H1 (cell line): Measurements from ENCODE around the gene METTL1. TPM values are rescaled to one million over a fixed set of nuclear protein-coding genes. Genes with fewer than 3 reads are reported as not detected.

Source experiments
- CTCF ChIA-PET: fragments of 300-600 bp; sonication (Branson Sonifier 250); formaldehyde crosslinking; loops from one replicate; lab custom pipeline; 2021; ENCODE audit not compliant: partially characterized antibody; lab: Charles Lee
- POLR2A ChIA-PET: fragments of 300-600 bp; sonication (Branson Sonifier 250); formaldehyde crosslinking; loops from one replicate; lab custom pipeline; 2021; ENCODE audit warnings: inconsistent platforms; ENCODE audit not compliant: partially characterized antibody; lab: Charles Lee
- DNase-seq, 2 experiments: peaks; one replicate each; pipeline versions ENCODE4 v3.0.0 to v3.0.0-alpha.2; 2010 to 2022; ENCODE audit warnings: low spot score in 2 of 2, low read depth in 1 of 2, mixed read lengths in 1 of 2
- FAIRE-seq: peaks from 2 replicates; lab custom pipeline; 2011; peaks lifted over from hg19 to GRCh38; lab: Jason Lieb, UNC
- H2AFZ ChIP-seq: 2 replicates; pipeline ENCODE4 v1.8.1; 2012; ENCODE audit warnings: low read length, inconsistent platforms
- H2AK5ac ChIP-seq: 2 replicates; pipeline ENCODE4 v1.6.1; 2013; ENCODE audit warnings: low read depth, low read length
- H2BK120ac ChIP-seq: replicated peaks from 2 replicates; pipeline ENCODE3; 2013; ENCODE audit warnings: low read depth, low read length, inconsistent platforms
- H2BK12ac ChIP-seq: 2 replicates; pipeline ENCODE4 v1.6.1; 2013; ENCODE audit warnings: low read depth, low read length
- H2BK15ac ChIP-seq: 2 replicates; pipeline ENCODE4 v1.6.1; 2013; ENCODE audit warnings: low read length
- H2BK20ac ChIP-seq: 2 replicates; pipeline ENCODE4 v1.6.1; 2013; ENCODE audit warnings: low read length
- H2BK5ac ChIP-seq: 2 replicates; pipeline ENCODE4 v1.6.1; 2013; ENCODE audit warnings: low read depth, low read length
- H3K14ac ChIP-seq: 2 replicates; pipeline ENCODE4 v1.6.1; 2013; ENCODE audit warnings: inconsistent platforms; ENCODE audit not compliant: insufficient read length
- H3K18ac ChIP-seq: 2 replicates; pipeline ENCODE4 v1.6.1; 2013; ENCODE audit warnings: low read length; ENCODE audit errors: extremely low read depth
- H3K23ac ChIP-seq: 2 replicates; pipeline ENCODE4 v1.6.1; 2013; ENCODE audit warnings: inconsistent platforms; ENCODE audit not compliant: insufficient read length
- H3K23me2 ChIP-seq: 2 replicates; pipeline ENCODE4 v1.6.1; 2013; ENCODE audit warnings: low read depth, low read length
- H3K27ac ChIP-seq: 2 replicates; pipeline ENCODE4 v1.6.1; 2011; ENCODE audit warnings: low read depth, low read length, inconsistent platforms
- H3K27me3 ChIP-seq, 4 experiments: replicated peaks in 1 of 4; 1 replicate in 1 of 4; 2 replicates in 3 of 4; pipeline versions ENCODE4 v1.6.1 to v1.8.1; 2011 to 2013; ENCODE audit warnings: low read length in 3 of 4, mild to moderate bottlenecking in 3 of 4, inconsistent platforms in 2 of 4, mixed read lengths in 2 of 4, moderate library complexity in 1 of 4; ENCODE audit not compliant: control insufficient read depth in 3 of 4, insufficient read depth in 3 of 4; ENCODE audit errors: extremely low read depth in 1 of 4
- H3K36me3 ChIP-seq, 4 experiments: 2 replicates each; pipeline versions ENCODE4 v1.6.1 to v1.8.1; 2011 to 2013; ENCODE audit warnings: mild to moderate bottlenecking in 4 of 4, low read length in 3 of 4, moderate library complexity in 2 of 4, control low read depth in 1 of 4, inconsistent platforms in 1 of 4; ENCODE audit not compliant: insufficient read depth in 4 of 4, control insufficient read depth in 2 of 4
- H3K4ac ChIP-seq: replicated peaks from 2 replicates; pipeline ENCODE3; 2013; ENCODE audit warnings: low read length, low read depth, mixed read lengths, inconsistent platforms; ENCODE audit not compliant: insufficient read length
- H3K4me1 ChIP-seq, 4 experiments: replicated peaks in 1 of 4; 1 replicate in 1 of 4; 2 replicates in 3 of 4; pipeline versions ENCODE4 v1.6.1 to v1.8.1; 2011 to 2013; ENCODE audit warnings: low read length in 3 of 4, inconsistent platforms in 2 of 4, mixed read lengths in 1 of 4; ENCODE audit not compliant: insufficient read depth in 4 of 4, control insufficient read depth in 3 of 4
- H3K4me2 ChIP-seq, 2 experiments: 2 replicates each; pipeline versions ENCODE4 v1.6.1 to v1.8.1; 2011 to 2013; ENCODE audit warnings: low read depth in 2 of 2, low read length in 2 of 2, control low read depth in 1 of 2, inconsistent platforms in 1 of 2, mild to moderate bottlenecking in 1 of 2; ENCODE audit not compliant: insufficient read depth in 1 of 2
- H3K4me3 ChIP-seq, 4 experiments: fragments of 200-600, 300-600 bp in 1 of 4; sonication (generic), shearing (Covaris generic), sonication (Bioruptor Twin) in 1 of 4; 2 replicates each; pipeline versions ENCODE4 v1.5.1 to v1.8.1; 2011 to 2016; ENCODE audit warnings: low read length in 4 of 4, low read depth in 3 of 4, control low read depth in 2 of 4, inconsistent platforms in 2 of 4, mild to moderate bottlenecking in 2 of 4, mixed read lengths in 1 of 4, moderate library complexity in 1 of 4; ENCODE audit not compliant: insufficient read depth in 2 of 4; ENCODE audit errors: extremely low read depth in 1 of 4
- H3K56ac ChIP-seq: replicated peaks from 2 replicates; pipeline ENCODE3; 2013; ENCODE audit warnings: low read depth, mild to moderate bottlenecking, mixed read lengths, low read length, inconsistent platforms; ENCODE audit not compliant: insufficient read length
- H3K79me1 ChIP-seq: 2 replicates; pipeline ENCODE4 v1.6.1; 2013; ENCODE audit warnings: low read depth, low read length, control low read depth
- H3K79me2 ChIP-seq, 2 experiments: 2 replicates each; pipeline versions ENCODE4 v1.6.1 to v1.8.1; 2012 to 2013; ENCODE audit warnings: low read length in 2 of 2, mild to moderate bottlenecking in 2 of 2, inconsistent platforms in 1 of 2; ENCODE audit not compliant: insufficient read depth in 2 of 2, control insufficient read depth in 1 of 2
- H3K9ac ChIP-seq, 4 experiments: replicated peaks in 1 of 4; 1 replicate in 1 of 4; 2 replicates in 3 of 4; pipeline versions ENCODE4 v1.6.1 to v1.8.1; 2011 to 2013; ENCODE audit warnings: low read depth in 3 of 4, low read length in 3 of 4, control low read depth in 2 of 4, mild to moderate bottlenecking in 2 of 4, moderate library complexity in 2 of 4, inconsistent platforms in 1 of 4; ENCODE audit errors: extremely low read depth in 1 of 4
- H3K9me3 ChIP-seq, 2 experiments: 2 replicates each; pipeline versions ENCODE4 v1.6.1 to v1.8.1; 2012 to 2013; ENCODE audit warnings: mild to moderate bottlenecking in 2 of 2, moderate library complexity in 2 of 2, control low read depth in 1 of 2, inconsistent platforms in 1 of 2, low read depth in 1 of 2, low read length in 1 of 2, mixed read lengths in 1 of 2; ENCODE audit not compliant: insufficient read depth in 2 of 2
- H4K20me1 ChIP-seq, 2 experiments: replicated peaks in 1 of 2; 2 replicates each; pipeline versions ENCODE3 to v1.8.1; 2011 to 2013; ENCODE audit warnings: inconsistent platforms in 2 of 2, low read length in 2 of 2, mild to moderate bottlenecking in 1 of 2; ENCODE audit not compliant: insufficient read depth in 2 of 2, control insufficient read depth in 1 of 2
- H4K5ac ChIP-seq: 2 replicates; pipeline ENCODE4 v1.6.1; 2013; ENCODE audit warnings: low read length, low read depth, mixed read lengths, inconsistent platforms; ENCODE audit not compliant: insufficient read length
- H4K8ac ChIP-seq: 2 replicates; pipeline ENCODE4 v1.8.0; 2013; ENCODE audit warnings: mild to moderate bottlenecking, moderate library complexity, low read length, inconsistent platforms; ENCODE audit not compliant: insufficient read depth; ENCODE audit errors: extremely low read depth
- H4K91ac ChIP-seq: replicated peaks from 2 replicates; pipeline ENCODE3; 2013; ENCODE audit warnings: low read length, mixed read lengths, inconsistent platforms; ENCODE audit not compliant: insufficient read length
- BACH1 ChIP-seq: IDR thresholded peaks from 2 replicates; pipeline ENCODE4 v1.6.1; 2012; ENCODE audit warnings: low read length, improper control_type of control experiment
- CEBPB ChIP-seq: IDR thresholded peaks from 2 replicates; pipeline ENCODE4 v1.6.1; 2012; ENCODE audit warnings: low read depth, low read length
- GTF2F1 ChIP-seq: IDR thresholded peaks from 2 replicates; pipeline ENCODE4 v1.6.1; 2012; ENCODE audit warnings: low read depth, low read length, improper control_type of control experiment, borderline replicate concordance
- HDAC2 ChIP-seq, 2 experiments: fragments of 300-600 bp in 1 of 2; sonication (generic) in 1 of 2; IDR thresholded peaks; 2 replicates each; pipeline ENCODE4 v1.6.1; 2011 to 2012; ENCODE audit warnings: low read depth in 2 of 2, low read length in 2 of 2, mild to moderate bottlenecking in 2 of 2, moderate library complexity in 2 of 2, borderline replicate concordance in 1 of 2, inconsistent platforms in 1 of 2
- JUND ChIP-seq: IDR thresholded peaks from 2 replicates; pipeline ENCODE4 v1.6.1; 2011; ENCODE audit warnings: mild to moderate bottlenecking, improper control_type of control experiment, low read length
- KDM4A ChIP-seq: IDR thresholded peaks from one replicate; pipeline ENCODE4 v1.7.1; 2012; ENCODE audit warnings: low read depth, mild to moderate bottlenecking, moderate library complexity, low read length, inconsistent platforms; ENCODE audit not compliant: severe bottlenecking
- NANOG ChIP-seq: IDR thresholded peaks from 2 replicates; pipeline ENCODE4 v1.6.1; 2011; ENCODE audit warnings: low read length, low read depth, mild to moderate bottlenecking, inconsistent platforms; ENCODE audit not compliant: insufficient read depth, poor library complexity, severe bottlenecking
- SRF ChIP-seq: IDR thresholded peaks from 2 replicates; pipeline ENCODE4 v1.6.1; 2011; ENCODE audit warnings: mild to moderate bottlenecking, low read depth, low read length, moderate library complexity
- TEAD4 ChIP-seq: IDR thresholded peaks from 2 replicates; pipeline ENCODE4 v1.6.1; 2012; ENCODE audit warnings: low read depth, low read length, inconsistent platforms, mixed read lengths
- ZNF274 ChIP-seq: IDR thresholded peaks from 2 replicates; pipeline ENCODE4 v1.7.0; 2012; ENCODE audit warnings: low read length, borderline replicate concordance; ENCODE audit errors: extremely low read depth
- WGBS, 2 experiments: shearing (Covaris generic) in 1 of 2; methylation state at CpG; one replicate each; pipeline versions ENCODE4 v1.1.6 to v1.1.7; 2013 to 2015; ENCODE audit warnings: low lambda C conversion rate in 2 of 2, mixed read lengths in 2 of 2, inconsistent platforms in 1 of 2, low coverage in 1 of 2, missing lambda C conversion rate in 1 of 2; ENCODE audit not compliant: insufficient replicate concordance in 2 of 2, insufficient coverage in 1 of 2, insufficient read length in 1 of 2; ENCODE audit errors: extremely low coverage in 1 of 2, missing lambda C conversion rate in 1 of 2; 5-methylcytosine and 5-hydroxymethylcytosine counted together
- polyA plus RNA-seq, 7 experiments: library from polyadenylated mRNA; depleted of rRNA in 3 of 7; stranded (reverse) in 5 of 7; unstranded in 2 of 7; fragments of >200 nt in 5 of 7; fragments of 200-250 nt in 2 of 7; gene quantifications; 1 replicate in 5 of 7; 2 replicates in 1 of 7; 4 replicates in 1 of 7; pipeline versions ENCODE4 v1.2.1 to v1.2.3, GENCODE V29; 2011 to 2013; ENCODE audit warnings: missing spikeins in 2 of 7, mixed read lengths in 2 of 7
- total RNA-seq: library from RNA; stranded (reverse); fragmentation: NEBNext Ultra II Directional; extraction: Animal tissue kit (Norgen Biotek cat#: 25700); gene quantifications from 2 replicates; pipeline ENCODE4 v1.2.1, GENCODE V29; 2021
- TF ChIP-seq, protein P1 (sequence below): IDR thresholded peaks from 2 replicates; pipeline ENCODE4 v1.6.1; 2012; ENCODE audit warnings: inconsistent platforms

METTL1 gene
- total and polyA plus RNA-seq, 2 of the 8 experiments (the other 6 are each of a cell fraction or from before 2014, with no cell fraction given), result 40.5 to 46.0 TPM

DNA sequence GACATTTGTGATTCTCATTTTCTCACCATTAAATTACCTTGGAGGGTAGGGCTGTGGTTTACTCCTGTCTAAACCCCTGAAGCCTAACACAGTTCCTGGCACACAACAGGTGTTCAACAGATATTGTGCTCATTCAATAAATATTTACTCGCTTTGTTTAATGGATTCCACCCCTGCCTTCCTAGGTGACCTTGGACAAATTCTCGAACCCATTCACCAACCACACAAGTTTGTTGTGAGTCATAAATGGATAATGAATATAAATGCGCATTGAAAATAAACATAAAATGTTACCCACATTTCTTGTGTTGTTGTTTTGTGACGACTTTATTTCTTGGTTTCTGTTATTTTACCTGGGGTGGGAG lies 10.3 kb upstream of the METTL1 start:
- WGBS, 2 experiments, result 36% methylated on average over 4 of the region's 4 CpGs; no CpG with 5 or more reads in 1 of the 2 experiments
- Histone ChIP-seq H3K9ac (no peak overlapping the region), H2BK20ac (no peak overlapping the region), H3K23ac (no peak overlapping the region), H3K23me2 (peaks cover 2% of the 10 kb centered on the region; the same call in 1 of the 2 replicates), H4K91ac (no peak overlapping the region), H3K27ac (no peak overlapping the region), H3K9me3 (no peaks in the 10 kb centered on the region), H2BK15ac (no peak overlapping the region), H2AFZ (no peak overlapping the region), H3K27me3 (no peaks in the 10 kb centered on the region), H3K4ac (no peak overlapping the region), H3K4me2 (no peak overlapping the region; a peak in 1 of 4 replicates), H2AK5ac (no peak overlapping the region), H3K14ac (no peak overlapping the region), H3K18ac (no peak overlapping the region), H2BK12ac (no peak overlapping the region), H3K56ac (no peak overlapping the region), H4K20me1 (peaks cover 0 to 2% of the 10 kb centered on the region in 2 experiments), H3K4me3 (peak overlapping the region in 1 of 4 experiments; percentile 99; a peak in 3 of 8 replicates), H4K5ac (no peak overlapping the region), H2BK120ac (no peak overlapping the region), H3K4me1 (no peaks in the 10 kb centered on the region), H3K79me2 (peaks cover 0 to 16% of the 10 kb centered on the region in 2 experiments; a peak in 2 of 4 replicates), H3K36me3 (peaks cover 4 to 23% (median 13%) of the 10 kb centered on the region in 4 experiments; a peak in 7 of 8 replicates), H3K79me1 (no peaks in the 10 kb centered on the region), H2BK5ac (no peak overlapping the region), H4K8ac (no peak overlapping the region)
- CTCF ChIA-PET, result interaction anchor here (0.9 to 4.7 kb wide), 13 partner anchors 11 to 202 kb away, joined by 3 to 28 read pairs (median 5); partner anchors contain the start of gene CYP27B1
- FAIRE-seq (no peak), DNase-seq (no peak)
- POLR2A ChIA-PET, result interaction anchor here (1.3 to 2.8 kb wide), 6 partner anchors 10 to 64 kb away, joined by 4 to 22 read pairs (median 8); partner anchors contain the start of genes CTDSP2, CYP27B1, EEF1AKMT3 and METTL1
- TF ChIP-seq NANOG (no peak), BACH1 (no peak), CEBPB (no peak), ZNF274 (no peak), GTF2F1 (no peak), TEAD4 (no peak), JUND (no peak), HDAC2 (IDR thresholded peaks at IDR 0.05; ENCODE audit: borderline replicate concordance in 1 of 2, low read depth in 2 of 2, low read length in 2 of 2) (no peak), KDM4A (no peak), SRF (no peak)
- TF ChIP-seq, protein P1, sequence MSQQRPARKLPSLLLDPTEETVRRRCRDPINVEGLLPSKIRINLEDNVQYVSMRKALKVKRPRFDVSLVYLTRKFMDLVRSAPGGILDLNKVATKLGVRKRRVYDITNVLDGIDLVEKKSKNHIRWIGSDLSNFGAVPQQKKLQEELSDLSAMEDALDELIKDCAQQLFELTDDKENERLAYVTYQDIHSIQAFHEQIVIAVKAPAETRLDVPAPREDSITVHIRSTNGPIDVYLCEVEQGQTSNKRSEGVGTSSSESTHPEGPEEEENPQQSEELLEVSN, result no peak
